ENCODE measurements around the gene BAK1. TPM values are rescaled to one million over a fixed set of nuclear protein-coding genes. Genes with fewer than 3 reads are reported as not detected.
"Not testable (repeated sequence)": the region's sequence is repeated elsewhere in the genome, so short reads cannot be mapped to it uniquely, and the experiment has no call there.

The BAK1 gene
- polyA plus RNA-seq, 1 donor from 2014 or later: 15.4 TPM

GRCh38 chr6:33599413-33599938 lies 19.4 kb upstream of the BAK1 start:
- Histone ChIP-seq H3K4me2 (ENCODE audit: low read length) (no peak overlapping the region), H3K9ac (ENCODE audit: low read length) (no peak overlapping the region), H3F3A (ENCODE audit: insufficient read depth, low read length, poor library complexity, severe bottlenecking) (no peaks in the 10 kb centered on the region), H3K79me2 (replicated peaks; ENCODE audit: insufficient read depth, low read length) (no peaks in the 10 kb centered on the region), H2AFZ (ENCODE audit: low read depth, low read length) (no peak overlapping the region), H3K9me2 (ENCODE audit: insufficient read depth, low read length) (no peaks in the 10 kb centered on the region), H3K36me3 (ENCODE audit: insufficient read depth, low read length) (no peaks in the 10 kb centered on the region), H3K9me3 (ENCODE audit: low read length) (no peaks in the 10 kb centered on the region), H4K20me1 (ENCODE audit: insufficient read depth) (no peaks in the 10 kb centered on the region), H3K27me3 (ENCODE audit: insufficient read depth, low read depth, low read length) (no peaks in the 10 kb centered on the region), H3K27ac (ENCODE audit: low read length) (no peak overlapping the region), H3K4me3 (ENCODE audit: low read length) (no peak overlapping the region)
- TF ChIP-seq, protein P1, sequence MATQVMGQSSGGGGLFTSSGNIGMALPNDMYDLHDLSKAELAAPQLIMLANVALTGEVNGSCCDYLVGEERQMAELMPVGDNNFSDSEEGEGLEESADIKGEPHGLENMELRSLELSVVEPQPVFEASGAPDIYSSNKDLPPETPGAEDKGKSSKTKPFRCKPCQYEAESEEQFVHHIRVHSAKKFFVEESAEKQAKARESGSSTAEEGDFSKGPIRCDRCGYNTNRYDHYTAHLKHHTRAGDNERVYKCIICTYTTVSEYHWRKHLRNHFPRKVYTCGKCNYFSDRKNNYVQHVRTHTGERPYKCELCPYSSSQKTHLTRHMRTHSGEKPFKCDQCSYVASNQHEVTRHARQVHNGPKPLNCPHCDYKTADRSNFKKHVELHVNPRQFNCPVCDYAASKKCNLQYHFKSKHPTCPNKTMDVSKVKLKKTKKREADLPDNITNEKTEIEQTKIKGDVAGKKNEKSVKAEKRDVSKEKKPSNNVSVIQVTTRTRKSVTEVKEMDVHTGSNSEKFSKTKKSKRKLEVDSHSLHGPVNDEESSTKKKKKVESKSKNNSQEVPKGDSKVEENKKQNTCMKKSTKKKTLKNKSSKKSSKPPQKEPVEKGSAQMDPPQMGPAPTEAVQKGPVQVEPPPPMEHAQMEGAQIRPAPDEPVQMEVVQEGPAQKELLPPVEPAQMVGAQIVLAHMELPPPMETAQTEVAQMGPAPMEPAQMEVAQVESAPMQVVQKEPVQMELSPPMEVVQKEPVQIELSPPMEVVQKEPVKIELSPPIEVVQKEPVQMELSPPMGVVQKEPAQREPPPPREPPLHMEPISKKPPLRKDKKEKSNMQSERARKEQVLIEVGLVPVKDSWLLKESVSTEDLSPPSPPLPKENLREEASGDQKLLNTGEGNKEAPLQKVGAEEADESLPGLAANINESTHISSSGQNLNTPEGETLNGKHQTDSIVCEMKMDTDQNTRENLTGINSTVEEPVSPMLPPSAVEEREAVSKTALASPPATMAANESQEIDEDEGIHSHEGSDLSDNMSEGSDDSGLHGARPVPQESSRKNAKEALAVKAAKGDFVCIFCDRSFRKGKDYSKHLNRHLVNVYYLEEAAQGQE (IDR thresholded peaks at IDR 0.05; ENCODE audit: borderline replicate concordance): no peak

DNA sequence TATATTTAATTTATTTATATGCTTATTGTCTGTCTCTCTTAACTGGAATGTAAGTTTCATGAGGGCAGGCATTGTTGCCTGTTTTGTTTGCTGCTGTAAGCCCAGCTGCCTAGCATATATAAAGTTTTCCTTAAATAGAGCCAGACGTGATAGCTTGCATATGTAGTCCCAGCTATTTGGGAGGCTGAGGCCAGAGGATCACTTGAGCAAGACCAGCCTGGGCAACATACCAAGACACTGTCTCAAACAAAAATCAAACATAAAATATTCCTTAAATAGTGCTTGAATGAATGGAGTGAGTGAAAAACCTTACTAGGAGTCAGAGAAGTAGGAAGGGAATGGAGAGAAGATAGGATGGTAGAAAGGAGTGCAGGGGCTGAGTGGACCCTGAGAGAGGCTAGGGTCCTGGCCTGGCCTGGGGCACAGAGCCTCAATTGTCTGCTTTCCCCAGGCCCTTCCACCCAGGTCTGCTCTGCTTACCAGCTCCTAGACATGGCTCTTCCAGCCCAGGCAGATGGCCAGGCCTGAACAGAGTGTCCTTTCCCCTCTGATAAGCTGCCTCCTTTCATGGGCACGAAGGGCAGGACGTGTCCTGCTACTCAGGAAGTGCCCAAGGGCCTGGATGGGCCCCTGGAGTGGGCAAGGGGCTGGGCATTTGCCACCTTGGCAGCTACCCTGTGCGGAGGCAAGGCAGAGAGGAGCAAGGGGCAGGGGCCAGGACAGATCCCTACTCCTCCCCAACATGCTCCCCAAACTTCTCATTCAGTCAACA lies 17.7 kb upstream of the BAK1 start:
- Histone ChIP-seq H3K79me2 (replicated peaks; ENCODE audit: insufficient read depth, low read length) (no peaks in the 10 kb centered on the region), H3K9me3 (ENCODE audit: low read length) (no peaks in the 10 kb centered on the region), H3K27me3 (ENCODE audit: insufficient read depth, low read depth, low read length) (no peaks in the 10 kb centered on the region), H3K36me3 (ENCODE audit: insufficient read depth, low read length) (no peaks in the 10 kb centered on the region), H3F3A (ENCODE audit: insufficient read depth, low read length, poor library complexity, severe bottlenecking) (no peaks in the 10 kb centered on the region), H3K4me3 (ENCODE audit: low read length) (no peak overlapping the region), H3K9me2 (ENCODE audit: insufficient read depth, low read length) (no peaks in the 10 kb centered on the region), H3K4me2 (ENCODE audit: low read length) (no peak overlapping the region), H3K9ac (ENCODE audit: low read length) (no peak overlapping the region), H4K20me1 (ENCODE audit: insufficient read depth) (no peaks in the 10 kb centered on the region), H2AFZ (ENCODE audit: low read depth, low read length) (no peak overlapping the region), H3K27ac (ENCODE audit: low read length) (no peak overlapping the region)
- TF ChIP-seq MXI1 (conservative IDR thresholded peaks at IDR 0.05; ENCODE audit: poor library complexity, severe bottlenecking) (no peak), TAF1 (IDR thresholded peaks at IDR 0.05; ENCODE audit: low read depth) (no peak), EZH2 (IDR thresholded peaks at IDR 0.05; ENCODE audit: borderline replicate concordance, insufficient read depth, low read length, poor library complexity, severe bottlenecking) (no peak), RAD21 (conservative IDR thresholded peaks at IDR 0.05) (no peak), EP300 (conservative IDR thresholded peaks at IDR 0.05; ENCODE audit: poor library complexity, severe bottlenecking) (no peak), POLR2AphosphoS5 (IDR thresholded peaks at IDR 0.05) (no peak), SMC3 (conservative IDR thresholded peaks at IDR 0.05; ENCODE audit: poor library complexity) (no peak)
- TF ChIP-seq, protein P1 (IDR thresholded peaks at IDR 0.05; ENCODE audit: borderline replicate concordance): no peak

DNA sequence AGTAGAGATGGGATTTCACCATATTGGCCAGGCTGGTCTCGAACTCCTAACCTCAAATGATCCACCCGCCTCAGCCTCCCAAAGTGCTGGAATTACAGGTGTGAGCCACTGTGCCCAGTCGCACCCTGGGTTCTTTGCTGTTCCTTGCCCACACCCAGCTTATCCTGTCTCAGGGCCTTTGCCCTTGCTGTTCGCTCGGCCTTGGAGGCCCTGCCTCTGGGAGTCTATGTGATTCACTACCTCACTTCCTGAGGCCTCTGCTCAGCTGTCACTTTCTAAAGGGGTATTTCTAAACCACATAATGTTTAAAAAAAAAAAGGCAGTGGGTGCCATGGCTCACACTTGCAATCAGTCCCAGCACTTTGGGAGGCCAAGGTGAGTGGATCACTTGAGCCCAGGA lies 16.8 kb upstream of the BAK1 start:
- H3K9me3 ChIP-seq (ENCODE audit: low read length); H3K4me2 ChIP-seq (ENCODE audit: low read length); H3F3A ChIP-seq (ENCODE audit: insufficient read depth, low read length, poor library complexity, severe bottlenecking); H3K79me2 ChIP-seq (replicated peaks; ENCODE audit: insufficient read depth, low read length); H4K20me1 ChIP-seq (ENCODE audit: insufficient read depth); H3K36me3 ChIP-seq (ENCODE audit: insufficient read depth, low read length); H3K27me3 ChIP-seq (ENCODE audit: insufficient read depth, low read depth, low read length); H3K4me3 ChIP-seq (ENCODE audit: low read length); H3K9ac ChIP-seq (ENCODE audit: low read length); H2AFZ ChIP-seq (ENCODE audit: low read depth, low read length); H3K9me2 ChIP-seq (ENCODE audit: insufficient read depth, low read length); H3K27ac ChIP-seq (ENCODE audit: low read length): not testable (repeated sequence)

Measured in neural cell (in vitro differentiated cells).